ENCODE measurements around the gene MYH14.

DNA sequence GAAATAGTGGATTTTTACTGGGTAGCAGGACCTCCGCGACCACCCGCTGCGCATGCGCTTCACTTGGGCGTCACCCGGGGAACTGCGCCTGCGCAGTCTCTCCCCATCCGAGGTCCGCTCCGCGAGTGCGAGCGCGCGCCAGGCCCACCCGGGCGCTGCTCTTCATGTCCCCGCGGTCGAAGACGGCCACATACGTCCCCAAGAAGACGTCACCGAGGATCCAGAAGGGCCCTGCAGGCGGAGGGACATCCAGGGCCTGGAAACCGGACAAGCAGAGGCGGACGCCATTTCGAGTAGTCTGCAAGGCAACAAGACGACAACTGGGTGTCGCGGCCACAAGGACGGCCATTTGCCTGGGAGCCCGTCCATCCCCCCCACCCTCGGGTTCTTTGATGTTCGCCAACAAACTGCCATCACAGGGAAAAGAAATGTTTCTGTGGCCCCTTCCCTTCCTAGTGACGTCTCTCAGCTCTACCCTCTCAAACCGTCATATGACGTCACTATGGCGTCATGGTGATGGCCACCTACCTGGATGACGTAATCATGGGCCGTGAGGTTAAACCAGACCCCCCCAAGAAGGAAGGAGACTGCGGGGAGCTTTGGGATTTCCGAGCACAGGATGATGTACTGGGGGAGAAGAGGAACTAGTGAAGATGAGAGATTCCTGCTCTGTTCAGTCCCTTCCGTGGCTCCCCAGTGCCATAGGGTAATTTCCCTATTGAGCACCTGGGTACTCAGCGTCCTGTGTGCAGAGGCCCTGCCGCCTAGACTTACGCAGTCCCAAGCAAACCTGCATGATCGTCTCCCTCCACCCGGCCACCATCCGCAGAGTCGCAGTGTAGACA lies 155.3 kb downstream of the MYH14 start:
- TF ChIP-seq, protein P1, sequence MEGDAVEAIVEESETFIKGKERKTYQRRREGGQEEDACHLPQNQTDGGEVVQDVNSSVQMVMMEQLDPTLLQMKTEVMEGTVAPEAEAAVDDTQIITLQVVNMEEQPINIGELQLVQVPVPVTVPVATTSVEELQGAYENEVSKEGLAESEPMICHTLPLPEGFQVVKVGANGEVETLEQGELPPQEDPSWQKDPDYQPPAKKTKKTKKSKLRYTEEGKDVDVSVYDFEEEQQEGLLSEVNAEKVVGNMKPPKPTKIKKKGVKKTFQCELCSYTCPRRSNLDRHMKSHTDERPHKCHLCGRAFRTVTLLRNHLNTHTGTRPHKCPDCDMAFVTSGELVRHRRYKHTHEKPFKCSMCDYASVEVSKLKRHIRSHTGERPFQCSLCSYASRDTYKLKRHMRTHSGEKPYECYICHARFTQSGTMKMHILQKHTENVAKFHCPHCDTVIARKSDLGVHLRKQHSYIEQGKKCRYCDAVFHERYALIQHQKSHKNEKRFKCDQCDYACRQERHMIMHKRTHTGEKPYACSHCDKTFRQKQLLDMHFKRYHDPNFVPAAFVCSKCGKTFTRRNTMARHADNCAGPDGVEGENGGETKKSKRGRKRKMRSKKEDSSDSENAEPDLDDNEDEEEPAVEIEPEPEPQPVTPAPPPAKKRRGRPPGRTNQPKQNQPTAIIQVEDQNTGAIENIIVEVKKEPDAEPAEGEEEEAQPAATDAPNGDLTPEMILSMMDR (IDR thresholded peaks at IDR 0.05; ENCODE audit: low read depth, low read length), result no peak
- no peak for TF ChIP-seq EZH2phosphoT487 (IDR thresholded peaks at IDR 0.05; ENCODE audit: low read depth)
